ENCODE data around the gene LHFPL6.

Gene LHFPL6

GRCh38 chr13:39379667-39380655, 223.0 kb downstream of the LHFPL6 start:
- DNase-seq = no peak

- no peak for DNase-seq
Measured at GRCh38 chr13:39379118-39379517, 223.9 kb downstream of the LHFPL6 start.

- no peak for DNase-seq
Measured at GRCh38 chr13:39378306-39378705, 224.7 kb downstream of the LHFPL6 start.

GRCh38 chr13:39377699-39378098, 225.3 kb downstream of the LHFPL6 start:
- DNase-seq = no peak

GRCh38 chr13:39376076-39376475, 226.9 kb downstream of the LHFPL6 start:
- DNase-seq = no peak

- no peak for DNase-seq
Measured at GRCh38 chr13:39375601-39376000, 227.4 kb downstream of the LHFPL6 start.

GRCh38 chr13:39374741-39375189, 228.2 kb downstream of the LHFPL6 start:
- DNase-seq = no peak

GRCh38 chr13:39373145-39373544, 229.8 kb downstream of the LHFPL6 start:
- no peak for DNase-seq

- no peak for DNase-seq
Measured at GRCh38 chr13:39371706-39372105, 231.3 kb downstream of the LHFPL6 start.

GRCh38 chr13:39370554-39370953, 232.4 kb downstream of the LHFPL6 start:
- DNase-seq = no peak

- no peak for DNase-seq
Measured at GRCh38 chr13:39370048-39370447, 232.9 kb downstream of the LHFPL6 start.

GRCh38 chr13:39369161-39369890, 233.7 kb downstream of the LHFPL6 start:
- no peak for DNase-seq

- no peak for DNase-seq
Measured at GRCh38 chr13:39365879-39366278, 237.1 kb downstream of the LHFPL6 start.

GRCh38 chr13:39364947-39365468, 238.0 kb downstream of the LHFPL6 start:
- no peak for DNase-seq

GRCh38 chr13:39363382-39363772, 239.6 kb downstream of the LHFPL6 start:
- DNase-seq = no peak

GRCh38 chr13:39362652-39363381, 240.2 kb downstream of the LHFPL6 start:
- no peak for DNase-seq

- no peak for DNase-seq
Measured at GRCh38 chr13:39353988-39354387, 249.0 kb downstream of the LHFPL6 start.

- DNase-seq = peak; percentile 44
Measured at GRCh38 chr13:39350461-39350881, 252.5 kb downstream of the LHFPL6 start.

- DNase-seq = no peak
Measured at GRCh38 chr13:39349391-39349960, 253.5 kb downstream of the LHFPL6 start.

GRCh38 chr13:39347926-39348901, 254.8 kb downstream of the LHFPL6 start:
- no peak for DNase-seq

- DNase-seq = no peak
Measured at GRCh38 chr13:39345982-39346381, 257.0 kb downstream of the LHFPL6 start.
